Stimulated activated CD4-positive, alpha-beta T cell treated with anti-CD3 and anti-CD28 coated beads, Interleukin-15, amount 100 ng/mL, for 1 hour (primary cell): ENCODE measurements around the gene DGKE.
A peak's percentile ranks its signal among the peaks of the same experiment; 100 is the strongest.

Experiments used
- DNase-seq, 2 donors: peaks; one replicate each; pipeline ENCODE4 v3.0.0-alpha.2; 2020; ENCODE audit warnings: low read depth in 1 of 2, low spot score in 1 of 2

Gene DGKE

DNA sequence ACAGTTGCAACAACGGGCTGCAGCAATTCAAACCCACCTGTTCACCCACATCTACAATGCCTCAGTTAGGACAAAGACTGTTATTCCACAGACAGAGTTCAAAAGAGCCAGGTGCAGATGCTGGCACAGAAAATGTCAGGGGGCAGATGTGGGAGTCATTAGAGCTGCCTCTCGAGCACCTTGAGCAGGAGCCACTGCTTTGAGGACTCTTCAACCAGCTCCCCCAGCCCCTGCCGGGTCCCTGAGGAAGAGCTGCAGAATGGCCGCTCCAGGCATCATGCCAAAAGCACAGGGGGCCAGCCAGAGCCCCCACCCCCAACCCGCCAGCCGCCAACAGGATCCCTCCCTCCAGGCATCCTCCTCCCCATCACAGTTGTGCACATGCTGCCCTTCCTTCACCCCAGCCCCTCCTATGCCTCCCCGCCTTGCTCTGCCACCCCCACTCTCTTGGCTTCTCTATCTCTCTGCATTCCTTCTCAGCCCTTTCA lies 21.0 kb upstream of the DGKE start:
- DNase-seq: no peak

DNA sequence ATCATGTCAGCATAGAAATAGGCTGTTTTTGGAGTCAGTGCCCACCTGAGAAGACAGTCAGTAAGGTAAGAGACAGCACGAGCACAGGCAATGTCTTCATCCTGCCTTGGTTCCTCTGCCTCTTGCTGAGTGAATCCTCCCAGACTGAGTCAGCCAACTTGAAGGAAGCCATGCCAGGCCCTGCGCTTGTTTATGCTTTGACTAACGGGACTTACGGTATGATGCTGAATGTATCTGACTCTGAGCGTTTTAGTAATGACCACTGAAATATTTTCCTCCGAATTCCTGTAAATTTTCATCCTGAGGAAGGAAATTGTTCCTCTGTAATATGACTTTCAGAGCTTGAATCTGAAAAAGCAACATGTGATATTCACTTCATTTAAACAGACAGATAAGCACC lies 18.2 kb upstream of the DGKE start:
- DNase-seq: no peak

DNA sequence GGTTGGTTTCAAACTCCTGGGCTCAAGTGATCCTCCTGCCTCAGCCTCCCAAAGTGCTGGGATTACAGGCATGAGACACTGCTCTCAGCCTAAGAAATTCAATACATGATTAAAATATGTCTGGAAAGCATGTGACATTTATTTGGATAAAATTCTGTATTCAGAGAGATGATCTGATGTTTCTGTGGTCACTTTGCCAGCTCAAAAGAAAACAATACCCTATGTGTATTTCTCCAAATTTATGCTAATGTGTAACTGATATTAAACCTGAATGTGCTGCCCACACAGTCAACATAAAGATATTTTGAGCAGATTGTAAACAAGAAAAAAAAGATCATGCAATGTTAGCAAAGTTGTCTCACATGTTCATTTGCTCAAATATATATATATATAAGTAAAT lies 16.9 kb upstream of the DGKE start:
- DNase-seq: no peak

DNA sequence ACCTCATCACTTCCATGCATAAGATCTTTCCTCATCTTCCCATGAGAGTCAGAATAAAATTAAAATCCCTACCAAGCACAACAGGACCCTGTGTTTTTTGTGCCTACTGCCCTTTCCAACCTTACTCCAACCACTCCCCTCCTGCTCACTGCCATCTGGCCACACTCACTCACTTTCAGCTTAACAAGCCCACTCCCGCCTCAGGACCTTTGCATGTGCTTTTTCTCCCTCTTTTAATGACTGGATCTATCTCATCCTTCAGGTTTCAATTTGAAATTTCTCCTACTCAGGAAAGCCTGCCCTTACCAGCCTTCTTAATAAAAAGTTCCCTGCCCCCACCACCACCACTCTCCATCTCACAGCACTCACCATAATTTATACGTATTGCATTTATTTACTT lies 14.9 kb upstream of the DGKE start:
- DNase-seq: no peak

DNA sequence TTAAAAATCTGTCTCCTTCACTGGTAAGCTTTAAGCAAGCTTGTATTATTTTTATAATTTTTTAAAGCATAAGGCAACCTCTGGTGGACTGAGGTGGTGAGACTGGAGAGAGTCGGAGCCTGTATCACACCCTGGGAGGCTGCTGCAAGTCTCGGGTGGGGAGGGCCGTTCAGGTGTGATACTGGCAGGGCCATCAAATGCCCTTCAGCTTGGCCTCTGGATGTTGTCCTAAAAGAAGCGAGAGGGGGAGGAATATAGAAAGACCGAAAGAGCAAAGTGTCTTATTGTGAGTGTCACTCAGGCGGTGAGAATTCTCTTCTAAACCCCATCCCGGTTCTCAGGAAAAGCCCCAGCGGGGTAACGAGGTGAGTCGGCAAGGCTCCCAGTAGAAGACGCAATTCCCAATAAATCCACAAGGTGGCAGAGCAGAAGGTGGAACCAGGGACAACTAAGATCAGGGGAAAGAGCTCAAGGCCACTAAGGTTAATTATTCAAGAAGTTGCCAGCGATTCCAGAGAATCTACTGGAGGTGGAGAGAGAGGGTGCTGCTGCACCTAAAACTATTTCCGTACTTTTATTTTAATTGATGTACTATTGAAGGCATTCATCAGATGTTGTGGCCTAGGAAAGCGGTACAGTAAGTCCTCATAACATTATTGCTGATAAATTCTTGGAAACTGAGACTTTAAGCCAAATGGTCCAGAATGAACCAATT lies 14.4 kb upstream of the DGKE start:
- peak; percentile 33 to 43 for DNase-seq

DNA sequence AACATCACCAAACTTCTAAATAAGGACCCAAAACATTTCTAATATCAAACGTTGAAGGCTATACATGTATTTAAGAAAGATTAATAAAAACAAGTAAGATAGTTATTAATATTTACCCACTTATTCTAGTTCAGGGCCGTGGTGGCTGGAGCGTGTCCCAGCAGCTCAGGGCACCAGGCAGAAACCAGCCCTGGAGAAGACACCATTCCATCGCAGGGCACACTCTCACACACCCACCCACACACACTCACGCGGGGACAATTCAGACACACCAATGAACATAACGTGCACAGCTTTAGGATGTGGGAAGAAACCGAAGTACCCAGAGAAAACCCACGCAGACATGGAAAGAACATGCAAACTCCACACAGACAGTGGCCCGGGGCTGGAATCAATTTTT lies 13.7 kb upstream of the DGKE start:
- no peak for DNase-seq

DNA sequence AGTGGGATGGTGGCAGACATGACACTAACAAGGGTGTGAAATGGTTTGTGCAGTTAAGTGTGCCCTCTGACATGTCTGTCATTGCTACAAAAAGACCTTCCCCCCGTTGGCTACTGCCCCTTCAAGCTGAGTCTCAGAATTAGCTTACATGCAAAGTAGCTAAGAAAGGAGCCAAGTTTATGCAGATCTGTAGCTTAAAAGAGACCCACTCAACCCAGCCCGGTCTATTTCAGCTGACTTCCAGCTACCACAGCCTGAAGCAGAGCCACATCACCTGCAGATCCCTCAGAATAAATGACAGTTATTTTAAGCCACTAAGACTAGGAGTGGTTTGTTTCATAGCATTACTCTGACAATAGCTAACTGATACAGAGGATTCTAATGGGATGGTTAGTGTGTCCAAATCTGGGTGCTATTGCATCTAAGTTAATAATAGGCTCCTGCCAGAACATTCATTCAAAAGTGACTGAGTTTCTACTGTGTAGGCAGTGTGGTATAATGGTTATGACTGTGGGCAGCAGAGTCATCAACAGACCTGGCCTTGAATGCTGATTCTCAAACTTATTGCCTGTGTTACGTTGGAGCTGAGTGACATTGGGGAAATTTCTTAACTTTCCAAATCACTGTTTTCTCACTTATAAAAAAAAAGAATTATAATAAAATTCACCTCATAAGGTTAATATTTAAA lies 12.0 kb upstream of the DGKE start:
- DNase-seq: no peak

DNA sequence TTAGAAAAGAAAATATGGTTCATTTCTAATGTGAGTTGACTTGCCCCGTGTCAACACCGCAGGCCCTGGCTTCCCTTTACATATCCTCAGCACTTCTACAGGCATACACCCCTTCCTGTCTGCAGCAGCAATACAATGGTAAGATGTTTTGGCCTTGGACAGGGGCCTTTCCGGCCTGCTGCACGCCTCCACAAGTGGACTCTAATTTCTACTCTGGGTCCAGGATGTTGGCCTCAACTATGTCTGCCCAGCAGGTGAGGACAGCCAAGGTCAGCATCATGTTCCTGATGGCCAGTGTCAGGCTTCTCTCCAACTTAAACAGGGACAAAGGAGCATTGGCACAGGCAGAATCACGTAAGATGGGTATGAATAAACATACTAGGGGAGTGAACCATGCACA lies 11.2 kb upstream of the DGKE start:
- no peak for DNase-seq

DNA sequence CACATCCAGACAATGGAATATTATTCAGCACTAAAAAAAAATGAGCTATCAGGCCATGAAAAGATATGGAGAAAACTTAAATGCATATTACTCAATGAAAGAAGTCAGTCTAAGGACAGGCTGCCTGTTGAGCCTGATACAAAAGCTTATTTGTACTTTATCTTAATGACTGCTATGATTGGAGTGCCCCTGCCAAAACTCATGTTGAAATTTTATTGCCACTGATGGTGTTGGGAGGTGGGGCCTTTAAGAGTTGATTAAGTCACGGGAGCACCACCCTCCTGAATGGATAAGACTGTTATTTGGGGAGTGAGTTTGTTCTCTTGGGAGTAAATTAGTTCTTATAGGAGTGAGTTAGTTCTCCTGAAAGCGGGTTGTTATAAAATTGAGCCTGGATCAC lies 10.1 kb upstream of the DGKE start:
- no peak for DNase-seq

DNA sequence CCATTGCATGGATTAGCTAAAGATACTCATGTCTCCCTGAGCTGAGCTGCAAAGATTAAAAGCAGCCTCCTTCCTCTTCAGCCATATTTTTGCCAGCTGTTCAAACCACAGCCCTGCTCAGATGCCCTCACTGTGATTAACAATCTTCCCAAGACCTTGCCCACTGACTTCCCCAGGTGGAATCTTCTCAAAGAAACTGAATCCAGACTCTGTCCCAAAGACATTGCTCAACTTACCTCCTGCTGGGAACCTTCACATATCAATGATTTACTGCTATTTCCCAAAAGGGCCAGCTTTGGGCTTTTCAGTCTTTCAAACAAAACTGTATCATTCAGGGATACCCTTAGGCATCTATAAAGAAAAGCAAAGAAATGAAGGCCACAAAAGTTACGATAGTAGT lies 9.4 kb upstream of the DGKE start:
- DNase-seq: no peak

DNA sequence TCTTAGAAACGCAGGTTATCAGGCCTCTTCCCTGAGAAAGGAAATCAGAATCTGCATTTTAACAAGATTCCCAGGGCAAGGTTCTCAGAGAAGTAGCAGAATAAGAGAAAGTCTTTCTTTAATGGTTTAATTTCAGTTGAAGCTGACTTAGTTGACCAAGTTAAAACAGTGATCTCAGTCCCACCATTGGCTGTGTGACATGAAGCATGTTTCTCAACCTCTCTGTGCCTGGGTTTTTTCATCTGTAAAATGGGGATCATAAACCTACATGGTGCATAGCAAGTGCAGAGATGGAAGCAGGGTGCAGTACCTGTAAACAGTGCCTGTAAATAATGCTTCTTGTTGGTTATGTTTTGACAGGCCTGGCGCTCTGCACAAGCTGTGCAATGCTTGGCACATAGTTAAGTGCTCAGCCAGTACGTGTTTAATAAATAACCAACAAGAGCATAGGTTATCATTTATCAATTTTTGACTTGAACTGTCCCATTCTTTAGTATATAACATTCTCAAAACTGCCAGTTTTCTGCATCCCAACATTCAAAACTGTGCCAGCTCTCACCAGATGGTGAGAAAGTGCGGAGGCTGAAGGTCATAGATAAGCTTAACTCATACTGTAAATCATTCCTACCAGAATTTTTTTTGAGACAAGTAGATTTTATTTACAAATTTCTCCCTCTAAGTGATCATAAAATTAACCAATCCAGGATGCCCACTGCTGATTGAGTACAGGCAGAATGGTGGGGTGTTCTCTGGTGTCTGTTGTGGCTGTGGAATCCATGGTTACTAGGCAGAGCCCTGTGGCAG lies 7.1 kb upstream of the DGKE start:
- no peak for DNase-seq

DNA sequence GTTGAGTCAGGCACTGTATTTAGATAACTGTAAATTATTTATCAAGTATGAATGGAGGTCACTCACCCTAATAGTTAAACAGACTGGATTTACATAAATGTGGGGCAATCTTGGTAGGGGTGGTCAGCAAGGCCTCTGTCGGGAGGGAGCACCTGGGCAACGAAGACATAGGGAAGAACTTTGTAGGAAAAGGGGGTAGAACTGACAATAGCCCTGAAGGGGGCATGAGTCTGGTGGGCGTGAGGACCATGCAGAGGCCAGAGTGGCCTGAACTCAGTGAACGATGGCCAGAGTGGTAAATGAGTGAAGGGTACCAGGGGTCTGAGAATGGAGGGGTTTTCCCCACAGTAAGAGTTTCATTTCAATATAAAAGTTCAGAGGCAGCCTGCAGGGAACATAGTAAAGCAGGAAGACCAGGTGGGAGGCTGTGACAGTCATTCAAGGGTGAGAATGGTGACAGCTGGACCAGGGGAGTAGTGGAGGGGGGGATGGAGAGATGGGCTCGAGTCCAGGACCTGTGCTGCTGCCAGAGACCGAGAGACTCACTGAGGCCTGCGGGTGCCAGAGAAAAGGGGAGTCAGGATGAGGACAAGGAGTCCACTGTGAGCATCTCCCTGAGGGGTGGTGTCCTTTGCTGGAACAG lies 3.1 kb upstream of the DGKE start:
- DNase-seq: no peak

DNA sequence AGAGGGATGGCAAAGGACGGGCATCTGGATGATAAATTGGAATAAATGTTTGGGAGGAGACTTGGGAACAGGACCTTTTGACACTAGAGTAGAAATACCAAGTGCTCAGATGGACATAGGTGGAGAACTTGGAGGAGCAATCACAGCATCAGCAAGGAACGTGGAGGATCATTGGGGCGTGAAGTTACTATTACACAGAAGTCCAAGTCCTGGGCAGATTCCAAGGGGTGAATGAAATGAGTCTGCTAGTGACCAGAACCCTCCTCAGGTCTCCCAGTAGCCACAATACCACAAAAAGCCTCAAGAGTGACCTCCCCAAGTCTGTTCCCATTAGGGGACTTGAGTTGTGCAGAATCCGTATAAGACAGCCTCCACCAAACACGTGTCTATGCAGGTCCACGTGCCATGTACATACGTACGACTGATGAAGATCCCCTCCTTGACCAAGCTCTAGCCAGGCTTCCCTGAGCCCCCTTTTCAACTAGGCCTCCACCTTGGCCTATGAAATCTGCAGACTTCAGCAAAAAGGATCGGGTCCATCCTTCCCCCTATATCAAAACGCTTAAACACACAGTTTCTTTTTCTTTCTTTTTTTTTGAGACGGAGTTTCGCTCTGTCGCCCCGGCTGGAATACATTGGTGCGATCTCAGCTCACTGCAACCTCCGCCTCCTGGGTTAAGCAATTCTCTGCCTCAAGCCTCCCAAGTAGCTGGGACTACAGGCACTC lies 2.4 kb upstream of the DGKE start:
- DNase-seq: no peak

DNA sequence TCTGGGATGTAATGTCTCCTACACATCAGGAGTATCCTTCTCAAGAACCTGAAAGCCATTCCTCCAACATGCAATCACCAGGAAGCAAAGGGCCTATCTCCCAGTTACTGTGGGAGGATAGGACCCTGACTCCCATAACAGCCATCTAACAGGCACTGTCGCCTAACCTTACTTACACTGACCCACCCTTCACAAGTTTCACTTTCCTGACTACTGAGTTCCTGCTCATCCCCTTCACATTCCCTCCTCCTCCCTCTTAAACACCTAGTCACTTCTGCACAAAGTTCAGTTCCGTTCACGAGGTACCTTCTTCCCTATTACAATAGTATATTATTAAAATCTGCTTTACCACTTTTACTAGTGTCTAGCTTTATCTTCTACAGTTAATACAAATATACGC lies 1.5 kb upstream of the DGKE start:
- no peak for DNase-seq

DNA sequence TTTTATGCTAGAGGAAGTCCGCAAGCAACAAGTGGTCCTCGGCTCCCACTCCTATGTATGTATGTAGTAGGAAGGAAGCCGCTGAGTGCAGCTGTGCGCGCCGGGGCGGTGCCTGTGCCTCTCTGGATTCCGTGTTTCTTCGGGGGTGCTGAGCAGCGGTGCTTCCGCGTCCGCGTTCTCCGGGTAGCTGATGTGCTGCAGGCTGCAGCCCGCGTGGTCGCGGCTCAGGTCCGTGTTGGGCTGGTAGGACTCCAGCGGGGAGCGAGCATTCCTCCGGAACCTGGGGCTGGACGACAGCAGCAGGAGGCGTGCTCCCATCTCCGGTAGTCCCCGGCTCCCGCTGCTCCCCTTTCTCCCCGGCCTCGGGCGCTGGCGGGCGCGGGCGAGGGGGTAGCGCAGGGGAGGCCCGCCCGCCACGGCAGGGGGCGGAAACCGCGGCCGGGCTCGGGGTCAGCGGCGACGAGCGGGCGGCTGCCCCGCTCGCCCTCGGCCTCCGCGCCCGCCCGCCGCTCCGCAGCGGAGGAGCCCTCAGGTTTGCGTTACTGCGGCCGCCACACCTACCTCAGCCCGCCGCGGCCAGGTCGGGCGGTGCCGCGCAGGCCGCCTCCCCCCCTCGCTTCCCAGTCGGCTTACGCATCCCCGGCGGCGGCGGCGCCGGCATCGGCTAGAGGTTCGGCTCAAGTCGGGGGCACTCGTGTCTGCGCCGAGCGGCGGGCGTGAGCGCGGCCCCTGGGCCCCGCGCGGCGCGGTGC lies 718 bp upstream of the DGKE start:
- DNase-seq: peak; percentile 34 to 42

DNA sequence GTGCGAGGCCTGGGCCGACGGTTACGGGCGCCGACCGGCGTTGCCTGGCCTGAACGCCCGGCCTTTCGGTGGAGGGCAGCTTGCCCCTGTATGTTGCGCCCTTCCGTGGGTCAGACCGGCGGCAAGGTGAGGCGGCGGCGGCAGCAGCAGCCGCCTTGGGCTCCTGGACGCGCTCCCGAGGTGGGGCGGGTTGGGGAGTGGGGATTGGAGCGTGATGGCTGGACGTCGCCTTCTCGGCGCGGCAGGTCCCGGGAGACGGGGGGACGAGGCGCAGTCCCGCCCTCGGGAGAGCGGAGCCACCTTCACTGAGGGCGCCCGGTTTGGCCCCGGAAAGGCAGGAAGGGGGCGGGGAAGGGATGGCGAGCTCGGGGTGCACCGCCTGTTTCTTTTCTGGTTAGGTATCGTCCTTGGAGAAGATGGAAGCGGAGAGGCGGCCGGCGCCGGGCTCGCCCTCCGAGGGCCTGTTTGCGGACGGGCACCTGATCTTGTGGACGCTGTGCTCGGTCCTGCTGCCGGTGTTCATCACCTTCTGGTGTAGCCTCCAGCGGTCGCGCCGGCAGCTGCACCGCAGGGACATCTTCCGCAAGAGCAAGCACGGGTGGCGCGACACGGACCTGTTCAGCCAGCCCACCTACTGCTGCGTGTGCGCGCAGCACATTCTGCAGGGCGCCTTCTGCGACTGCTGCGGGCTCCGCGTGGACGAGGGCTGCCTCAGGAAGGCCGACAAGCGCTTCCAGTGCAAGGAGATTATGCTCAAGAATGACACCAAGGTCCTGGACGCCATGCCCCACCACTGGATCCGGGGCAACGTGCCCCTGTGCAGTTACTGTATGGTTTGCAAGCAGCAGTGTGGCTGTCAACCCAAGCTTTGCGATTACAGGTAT lies 671 bp downstream of the DGKE start:
- DNase-seq: peak; percentile 39 to 44

DNA sequence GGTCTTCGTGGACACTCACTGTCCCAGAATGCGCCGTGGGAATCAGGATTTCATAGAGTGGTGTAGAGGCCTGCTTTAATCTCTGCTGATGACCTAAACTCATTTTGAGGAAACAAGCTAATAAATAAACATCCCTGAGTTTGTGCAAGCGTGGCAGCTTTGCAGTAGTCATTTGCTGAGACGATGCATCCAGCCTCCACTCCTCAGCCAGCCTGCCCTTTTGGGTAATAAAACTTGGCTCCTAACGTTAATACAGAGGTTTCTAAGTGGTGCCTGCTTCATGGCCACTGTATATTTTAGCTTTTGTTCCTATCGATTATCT lies 1.3 kb downstream of the DGKE start:
- no peak for DNase-seq

DNA sequence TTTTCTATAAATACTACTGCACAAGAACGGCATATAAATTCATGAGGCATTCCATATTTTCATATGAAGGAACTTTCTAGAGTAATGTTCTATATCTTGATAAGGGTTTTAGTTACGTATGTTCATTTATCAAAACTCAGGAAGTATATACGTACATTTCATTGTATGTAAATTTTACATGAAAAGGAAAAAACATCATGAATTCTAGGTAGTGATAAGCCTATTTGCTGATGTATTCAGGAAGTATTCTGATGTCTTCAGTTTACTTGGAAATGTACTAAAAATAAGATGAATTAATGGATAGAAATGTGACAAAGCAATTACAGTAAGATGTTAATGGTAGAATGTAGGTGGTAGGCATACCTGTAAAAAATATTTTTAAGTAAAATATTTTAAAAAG lies 4.7 kb downstream of the DGKE start:
- DNase-seq: no peak

DNA sequence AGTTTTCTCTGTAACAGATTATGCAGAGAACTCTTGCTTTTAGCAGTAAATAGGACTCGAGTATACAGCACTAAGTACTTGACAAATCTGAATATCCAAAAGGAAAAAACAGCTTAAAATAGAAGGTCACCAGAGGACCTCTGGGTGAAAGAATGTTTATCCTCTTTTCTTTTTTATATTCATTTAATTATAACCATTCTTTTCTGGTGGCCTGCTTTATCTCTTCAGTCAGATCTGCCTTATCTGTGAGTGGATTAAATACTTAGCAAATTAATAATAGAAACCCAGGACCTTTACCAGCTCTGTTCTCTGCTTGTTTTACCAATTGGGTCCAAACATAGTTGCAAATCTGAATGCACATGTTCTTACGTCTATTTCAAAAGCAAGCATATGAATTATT lies 8.6 kb downstream of the DGKE start:
- no peak for DNase-seq
